Heart left ventricle (tissue), 16 donors: ENCODE results near the gene UCMA. TPM values are rescaled to one million over a fixed set of nuclear protein-coding genes. Genes with fewer than 3 reads are reported as not detected.

Experiments
- ATAC-seq, 4 donors: fragments of 200-7000 bp; cut with Tn5 transposase; one replicate each; pipeline ENCODE4 v1.9.1; 2020 to 2022; ENCODE audit warnings: moderate library complexity in 4 of 4, mild to moderate bottlenecking in 3 of 4, moderate number of reproducible peaks in 1 of 4
- DNase-seq, 5 donors: peaks; one replicate each; pipeline ENCODE4 v3.0.0-alpha.2; 2020
- H3K27ac ChIP-seq, 12 donors: fragments of 200-600 bp; sonication (generic) in 4 of 12; one replicate each; pipeline versions ENCODE4 v1.5.0 to v1.8.0; 2016 to 2022; ENCODE audit warnings: mild to moderate bottlenecking in 2 of 12
- H3K27me3 ChIP-seq, 9 donors: fragments of 200-600 bp; sonication (generic) in 2 of 9; one replicate each; pipeline versions ENCODE4 v1.5.1 to v1.8.0; 2016 to 2022; ENCODE audit warnings: mild to moderate bottlenecking in 3 of 9
- H3K36me3 ChIP-seq, 9 donors: fragments of 200-600 bp; sonication (generic) in 2 of 9; one replicate each; pipeline versions ENCODE4 v1.5.0 to v1.8.0; 2018 to 2022; ENCODE audit warnings: mild to moderate bottlenecking in 2 of 9
- H3K4me1 ChIP-seq, 12 donors: fragments of 200-600 bp; sonication (generic) in 4 of 12; one replicate each; pipeline versions ENCODE4 v1.5.0 to v1.8.0; 2016 to 2022; ENCODE audit warnings: mild to moderate bottlenecking in 3 of 12
- H3K4me3 ChIP-seq, 12 donors: fragments of 200-600 bp; sonication (generic) in 4 of 12; one replicate each; pipeline versions ENCODE4 v1.5.0 to v1.8.0; 2017 to 2022; ENCODE audit warnings: mild to moderate bottlenecking in 9 of 12, moderate library complexity in 4 of 12
- H3K9me3 ChIP-seq, 12 donors: fragments of 200-600 bp; sonication (generic) in 4 of 12; one replicate each; pipeline versions ENCODE4 v1.5.0 to v1.8.0; 2016 to 2022; ENCODE audit warnings: mild to moderate bottlenecking in 1 of 12
- CTCF ChIP-seq, 12 donors: fragments of 200-600 bp; sonication (generic) in 4 of 12; IDR thresholded peaks; one replicate each; pipeline versions ENCODE4 v1.5.0 to v1.8.0; 2018 to 2022; ENCODE audit warnings: antibody characterized with exemption in 12 of 12, mild to moderate bottlenecking in 5 of 12
- POLR2A ChIP-seq, 2 donors: fragments of 450-650 bp; IDR thresholded peaks; one replicate each; pipeline ENCODE4 v1.6.1; 2017; ENCODE audit warnings: antibody characterized with exemption in 2 of 2, mild to moderate bottlenecking in 2 of 2, moderate library complexity in 2 of 2
- WGBS, 4 donors: extraction: QIAGEN DNeasy Blood & Tissue Kit in 2 of 4; methylation state at CpG; one replicate each; pipeline versions ENCODE4 v1.1.5 to v1.1.7; 2013 to 2018; 5-methylcytosine and 5-hydroxymethylcytosine counted together
- intact Hi-C, 10 donors: fragments of 100-400 bp; cut with DNase I; formaldehyde crosslinking; loops; one replicate each; pipeline versions ENCODE4 v1.11.1 to v1.14.2; 2022
- polyA plus RNA-seq, 2 donors: library from polyadenylated mRNA; stranded (reverse); fragments of 200-250 nt; gene quantifications; one replicate each; pipeline ENCODE4 v1.2.3, GENCODE V29; 2013
- total RNA-seq, 9 donors: library from RNA; depleted of rRNA in 2 of 9; stranded (reverse); fragments of >200 nt in 2 of 9; fragmentation: NEBNext Ultra II Directional in 3 of 9; extraction: Animal tissue kit (Norgen Biotek cat#: 25700) in 3 of 9; gene quantifications; one replicate each; pipeline versions ENCODE4 v1.1.0 to v1.2.4, GENCODE V29; 2016 to 2023
- donor health status: ischemic (EF 13 %, LVEDD 7.1; RV severe dilation, severe dysfunction).
- donor health status: healthy with polysubstance abuse.
- donor health status: DM: no; HTN: yes; CAD: no.
- donor health status: DM: no; HTN: no; CAD: no.
- donor health status: ischemic (EF 25% LVEDD 6.9; RV normal size, moderate dysfunction).
- donor health status: ischemic (EF 25% LVEDD 5.7; RV mildly dilated, moderate dysfunction).
- donor health status: healthy.
- donor health status: DM: yes; HTN: yes; CAD: no.
- donor health status: ischemic (EF 35%, LVEDD 5.7; RV mildly dilated, moderate dysfunction).
- donor health status: nonischemic (EF 11% LVEDD 7.7; RV severe dilation, severe dysfunction).
- donor health status: DM: yes; HTN: yes; CAD: no.
- donor health status: PGD.
- donor health status: ischemic (EF 29% LVEDD 5.4; RV normal size, mild dysfunction).
- donor health status: nonischemic (EF 23%, LVEDD 6.1; RV moderate dilation, normal function).

The UCMA gene
- total and polyA plus RNA-seq, 11 donors = 0.38 TPM; not detected in 10

GRCh38 chr10:13213163-13213562 is 21.0 kb downstream of the UCMA start:
- H3K4me1 ChIP-seq = no peaks in the 10 kb centered on the region
- H3K9me3 ChIP-seq = no peaks in the 10 kb centered on the region
- no peak overlapping the region for H3K4me3 ChIP-seq
- no peak for DNase-seq
- ATAC-seq = no peak
- WGBS, 4 donors = 92 to 96% (median 95%) methylated on average over 7 of the region's 7 CpGs
- intact Hi-C loops = no loop called here
- H3K27me3 ChIP-seq = no peaks in the 10 kb centered on the region
- no peak overlapping the region for H3K27ac ChIP-seq
- H3K36me3 ChIP-seq = no peaks in the 10 kb centered on the region
- TF ChIP-seq POLR2A (IDR thresholded peaks at IDR 0.05) (no peak), CTCF (IDR thresholded peaks at IDR 0.05) (no peak)

GRCh38 chr10:13206546-13207443 is 27.4 kb downstream of the UCMA start:
- DNase-seq (no peak), ATAC-seq (no peak)
- no peaks in the 10 kb centered on the region for H3K4me1 ChIP-seq
- H3K4me3 ChIP-seq = no peak overlapping the region
- H3K9me3 ChIP-seq = no peaks in the 10 kb centered on the region
- TF ChIP-seq POLR2A (IDR thresholded peaks at IDR 0.05) (no peak), CTCF (IDR thresholded peaks at IDR 0.05) (peak in 10 of 12 donors; percentile 11 to 53 (median 34))
- WGBS, 4 donors = 64 to 85% (median 81%) methylated on average over 5 of the region's 5 CpGs
- no peak overlapping the region for H3K27ac ChIP-seq
- intact Hi-C loops = loop anchor here in 1 of 10 donors (10.0 kb wide), 1 partner anchor 58 kb away; no protein-coding TSS in a partner anchor
- H3K27me3 ChIP-seq = no peaks in the 10 kb centered on the region
- no peaks in the 10 kb centered on the region for H3K36me3 ChIP-seq

GRCh38 chr10:13206091-13206490 is 28.1 kb downstream of the UCMA start:
- no peak overlapping the region for H3K4me3 ChIP-seq
- ATAC-seq (no peak), DNase-seq (no peak)
- WGBS, 4 donors = 89 to 92% (median 91%) methylated on average over 9 of the region's 9 CpGs
- no peaks in the 10 kb centered on the region for H3K36me3 ChIP-seq
- TF ChIP-seq POLR2A (IDR thresholded peaks at IDR 0.05) = no peak
- TF ChIP-seq CTCF (IDR thresholded peaks at IDR 0.05) = no peak
- H3K4me1 ChIP-seq = no peaks in the 10 kb centered on the region
- intact Hi-C loops = loop anchor here in 1 of 10 donors (10.0 kb wide), 1 partner anchor 59 kb away; no protein-coding TSS in a partner anchor
- no peaks in the 10 kb centered on the region for H3K9me3 ChIP-seq
- H3K27ac ChIP-seq = no peak overlapping the region
- H3K27me3 ChIP-seq = no peaks in the 10 kb centered on the region

GRCh38 chr10:13201132-13201531 is 33.0 kb downstream of the UCMA start:
- DNase-seq (no peak), ATAC-seq (no peak)
- Histone ChIP-seq H3K27me3 (no peaks in the 10 kb centered on the region), H3K4me3 (no peak overlapping the region), H3K4me1 (no peaks in the 10 kb centered on the region), H3K9me3 (no peaks in the 10 kb centered on the region), H3K27ac (no peak overlapping the region), H3K36me3 (no peaks in the 10 kb centered on the region)
- TF ChIP-seq CTCF (IDR thresholded peaks at IDR 0.05) (no peak), POLR2A (IDR thresholded peaks at IDR 0.05) (no peak)
- intact Hi-C loops = loop anchor here in 1 of 10 donors (10.0 kb wide), 1 partner anchor 64 kb away; no protein-coding TSS in a partner anchor
- WGBS, 4 donors = 85 to 96% (median 91%) methylated on average over 6 of the region's 6 CpGs
